ENCODE results near the gene ABCG1. TPM values are rescaled to one million over a fixed set of nuclear protein-coding genes. Genes with fewer than 3 reads are reported as not detected.

The ABCG1 gene
- total RNA-seq, 1 donor from 2014 or later = 1.9 TPM

- no peak overlapping the region for H3K9ac ChIP-seq
- H3K9me3 ChIP-seq (ENCODE audit: low read depth) = no peaks in the 10 kb centered on the region
- no peak overlapping the region for H2AFZ ChIP-seq (replicated peaks)
- peaks cover 58% of the 10 kb centered on the region for H3K4me1 ChIP-seq
- H3F3A ChIP-seq (ENCODE audit: low read depth) = peaks cover 13% of the 10 kb centered on the region
- H4K20me1 ChIP-seq (ENCODE audit: low read depth) = no peaks in the 10 kb centered on the region
- H3K27me3 Mint-ChIP-seq (ENCODE audit: insufficient read depth, low read depth) = peaks cover 18% of the 10 kb centered on the region
- H3K4me2 ChIP-seq = no peak overlapping the region
- no peaks in the 10 kb centered on the region for H3K36me3 Mint-ChIP-seq
- no peak for DNase-seq (ENCODE audit: low spot score)
- peaks cover 18% of the 10 kb centered on the region for H3K27me3 ChIP-seq
- H3K36me3 ChIP-seq = no peaks in the 10 kb centered on the region
- no peak overlapping the region for H3K4me3 ChIP-seq
- no peaks in the 10 kb centered on the region for H3K79me2 ChIP-seq (ENCODE audit: low read depth)
- H3K9me3 Mint-ChIP-seq = no peaks in the 10 kb centered on the region
- H3K4me1 Mint-ChIP-seq = peaks cover 42% of the 10 kb centered on the region
- H3K27ac Mint-ChIP-seq = no peak overlapping the region
- H3K27ac ChIP-seq = no peak overlapping the region
- TF ChIP-seq EZH2phosphoT487 (IDR thresholded peaks at IDR 0.05) (no peak), EZH2 (IDR thresholded peaks at IDR 0.05) (no peak), CTCF (IDR thresholded peaks at IDR 0.05) (no peak)
- no peak overlapping the region for H3K4me3 Mint-ChIP-seq
These were observed 12.8 kb downstream of the ABCG1 start for GRCh38 chr21:42231756-42232155.

- Histone ChIP-seq H3K79me2 (ENCODE audit: low read depth) (no peaks in the 10 kb centered on the region), H4K20me1 (ENCODE audit: low read depth) (no peaks in the 10 kb centered on the region), H3K4me3 (no peak overlapping the region), H3K27ac (no peak overlapping the region), H3K36me3 (no peaks in the 10 kb centered on the region), H3K9me3 (ENCODE audit: low read depth) (no peaks in the 10 kb centered on the region), H3K9ac (no peak overlapping the region), H3K4me1 (peaks cover 64% of the 10 kb centered on the region), H3K27me3 (peaks cover 22% of the 10 kb centered on the region), H3K4me2 (no peak overlapping the region), H2AFZ (replicated peaks) (no peak overlapping the region), H3F3A (ENCODE audit: low read depth) (peaks cover 13% of the 10 kb centered on the region)
- no peak overlapping the region for H3K27ac Mint-ChIP-seq
- peaks cover 47% of the 10 kb centered on the region for H3K4me1 Mint-ChIP-seq
- H3K9me3 Mint-ChIP-seq = no peaks in the 10 kb centered on the region
- H3K27me3 Mint-ChIP-seq (ENCODE audit: insufficient read depth, low read depth) = peaks cover 17% of the 10 kb centered on the region
- TF ChIP-seq EZH2phosphoT487 (IDR thresholded peaks at IDR 0.05) (no peak), CTCF (IDR thresholded peaks at IDR 0.05) (no peak), EZH2 (IDR thresholded peaks at IDR 0.05) (no peak)
- DNase-seq (ENCODE audit: low spot score) = no peak
- no peak overlapping the region for H3K4me3 Mint-ChIP-seq
- H3K36me3 Mint-ChIP-seq = no peaks in the 10 kb centered on the region
These were observed 13.4 kb downstream of the ABCG1 start for GRCh38 chr21:42232176-42232825.

GRCh38 chr21:42233067-42233961, 14.4 kb downstream of the ABCG1 start:
- no peak overlapping the region for H3K9ac ChIP-seq
- H3K4me1 ChIP-seq = peaks cover 67% of the 10 kb centered on the region
- no peak overlapping the region for H3K4me3 ChIP-seq
- no peaks in the 10 kb centered on the region for H3K36me3 ChIP-seq
- H3K4me1 Mint-ChIP-seq = peaks cover 49% of the 10 kb centered on the region
- H3K27ac ChIP-seq = no peak overlapping the region
- H3K27me3 ChIP-seq = peaks cover 22% of the 10 kb centered on the region
- H3K36me3 Mint-ChIP-seq = no peaks in the 10 kb centered on the region
- H3F3A ChIP-seq (ENCODE audit: low read depth) = peaks cover 13% of the 10 kb centered on the region
- no peak overlapping the region for H3K4me3 Mint-ChIP-seq
- H3K79me2 ChIP-seq (ENCODE audit: low read depth) = no peaks in the 10 kb centered on the region
- H2AFZ ChIP-seq (replicated peaks) = no peak overlapping the region
- H3K9me3 Mint-ChIP-seq = no peaks in the 10 kb centered on the region
- peaks cover 15% of the 10 kb centered on the region for H3K27me3 Mint-ChIP-seq (ENCODE audit: insufficient read depth, low read depth)
- no peak overlapping the region for H3K4me2 ChIP-seq
- no peak overlapping the region for H3K27ac Mint-ChIP-seq
- no peaks in the 10 kb centered on the region for H3K9me3 ChIP-seq (ENCODE audit: low read depth)
- TF ChIP-seq EZH2 (IDR thresholded peaks at IDR 0.05) = no peak
- no peak for TF ChIP-seq EZH2phosphoT487 (IDR thresholded peaks at IDR 0.05)
- TF ChIP-seq CTCF (IDR thresholded peaks at IDR 0.05) = peak; percentile 21
- no peak for DNase-seq (ENCODE audit: low spot score)
- no peaks in the 10 kb centered on the region for H4K20me1 ChIP-seq (ENCODE audit: low read depth)
